ENCODE results near the gene SLC25A11.

The SLC25A11 gene

GRCh38 chr17:4895657-4896331 is 44.1 kb downstream of the SLC25A11 start:
- DNase-seq (ENCODE audit: low spot score) = no peak

DNA sequence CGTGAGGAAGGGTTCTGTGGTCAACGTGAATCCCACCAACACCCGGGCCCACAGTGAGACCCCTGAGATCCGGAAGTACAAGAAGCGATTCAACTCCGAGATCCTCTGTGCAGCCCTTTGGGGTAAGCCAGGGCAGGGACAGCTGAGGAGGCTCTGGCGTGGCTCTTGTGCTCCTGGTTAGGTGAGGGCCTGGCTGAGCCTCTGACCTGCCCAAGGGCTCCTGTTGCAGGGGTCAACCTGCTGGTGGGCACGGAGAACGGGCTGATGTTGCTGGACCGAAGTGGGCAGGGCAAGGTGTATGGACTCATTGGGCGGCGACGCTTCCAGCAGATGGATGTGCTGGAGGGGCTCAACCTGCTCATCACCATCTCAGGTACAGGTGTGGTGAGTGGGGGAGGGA is 44.7 kb downstream of the SLC25A11 start:
- DNase-seq (ENCODE audit: low spot score) = no peak

DNA sequence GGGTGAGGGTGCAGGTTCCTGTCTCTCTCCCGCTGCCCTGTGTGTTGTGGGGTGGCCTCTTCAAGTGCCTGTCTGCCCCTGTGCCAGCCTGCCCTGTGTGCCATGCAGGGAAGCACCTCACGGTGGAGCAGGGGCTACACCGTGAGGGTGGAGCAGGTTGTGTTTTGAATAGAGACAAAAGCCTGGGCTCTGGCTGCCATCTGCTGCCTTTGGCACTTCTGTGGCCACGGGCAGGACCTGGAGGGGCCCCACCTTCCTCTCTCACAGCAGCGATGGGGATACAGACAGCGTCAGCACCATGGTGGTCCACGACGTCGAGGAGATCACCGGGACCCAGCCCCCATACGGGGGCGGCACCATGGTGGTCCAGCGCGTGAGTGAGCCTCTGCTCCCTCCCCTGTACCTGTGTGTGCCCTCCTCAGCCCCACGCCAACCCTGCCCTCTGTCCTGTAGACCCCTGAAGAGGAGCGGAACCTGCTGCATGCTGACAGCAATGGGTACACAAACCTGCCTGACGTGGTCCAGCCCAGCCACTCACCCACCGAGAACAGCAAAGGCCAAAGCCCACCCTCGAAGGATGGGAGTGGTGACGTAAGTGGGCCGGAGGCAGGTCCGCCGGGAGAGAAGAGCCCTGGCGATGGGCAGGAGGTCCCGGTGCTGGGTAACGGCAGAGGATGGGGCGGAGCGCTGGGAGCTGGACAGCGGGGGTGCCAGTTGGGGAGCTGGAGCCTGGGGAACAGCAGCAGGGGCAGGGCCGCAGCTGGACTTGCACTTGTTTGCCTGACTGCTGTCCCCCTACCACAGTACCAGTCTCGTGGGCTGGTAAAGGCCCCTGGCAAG is 45.9 kb downstream of the SLC25A11 start:
- no peak for DNase-seq (ENCODE audit: low spot score)

DNA sequence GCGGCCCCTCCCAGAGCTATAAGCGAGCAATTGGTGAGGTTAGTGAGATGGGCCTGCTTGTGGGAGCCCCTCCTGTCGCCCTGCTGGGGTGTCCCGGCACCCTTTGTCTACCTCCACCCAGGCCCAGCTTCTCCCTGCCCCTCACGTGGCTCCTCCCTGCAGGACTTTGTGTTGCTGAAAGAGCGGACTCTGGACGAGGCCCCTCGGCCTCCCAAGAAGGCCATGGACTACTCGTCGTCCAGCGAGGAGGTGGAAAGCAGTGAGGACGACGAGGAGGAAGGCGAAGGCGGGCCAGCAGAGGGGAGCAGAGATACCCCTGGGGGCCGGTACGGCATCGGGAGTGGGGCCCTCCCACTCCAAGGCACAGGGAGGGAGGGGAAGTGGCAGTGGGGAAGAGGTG is 46.6 kb downstream of the SLC25A11 start:
- no peak for DNase-seq (ENCODE audit: low spot score)

DNA sequence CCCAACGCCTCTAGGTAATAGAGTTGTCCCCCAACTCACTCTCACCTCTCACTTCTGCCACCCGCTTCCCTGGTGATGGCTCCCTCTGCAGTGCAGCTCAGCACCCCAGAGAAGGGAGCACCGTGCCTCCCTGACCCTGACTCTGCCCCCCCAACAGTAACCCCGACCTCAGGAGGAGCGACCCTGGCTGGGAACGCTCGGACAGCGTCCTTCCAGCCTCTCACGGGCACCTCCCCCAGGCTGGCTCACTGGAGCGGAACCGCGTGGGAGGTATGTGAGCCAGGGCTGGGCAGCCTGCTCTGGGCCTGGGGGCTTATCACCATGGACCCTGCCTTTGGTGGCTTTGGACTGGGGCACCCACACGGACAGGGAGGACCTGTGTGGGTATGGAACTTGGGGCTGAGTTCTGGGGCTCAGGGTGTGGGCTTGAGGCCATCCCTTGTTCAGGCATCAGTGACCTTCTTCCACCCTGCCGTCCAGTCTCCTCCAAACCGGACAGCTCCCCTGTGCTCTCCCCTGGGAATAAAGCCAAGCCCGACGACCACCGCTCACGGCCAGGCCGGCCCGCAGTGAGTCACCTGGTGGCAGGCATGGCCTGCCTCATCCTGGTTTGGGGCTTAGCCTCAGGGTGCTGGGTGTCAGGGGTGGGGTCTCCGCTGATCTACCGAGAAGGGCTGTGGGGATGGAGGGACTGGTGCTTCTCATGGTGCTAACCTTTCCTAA is 47.2 kb downstream of the SLC25A11 start:
- DNase-seq (ENCODE audit: low spot score) = no peak

DNA sequence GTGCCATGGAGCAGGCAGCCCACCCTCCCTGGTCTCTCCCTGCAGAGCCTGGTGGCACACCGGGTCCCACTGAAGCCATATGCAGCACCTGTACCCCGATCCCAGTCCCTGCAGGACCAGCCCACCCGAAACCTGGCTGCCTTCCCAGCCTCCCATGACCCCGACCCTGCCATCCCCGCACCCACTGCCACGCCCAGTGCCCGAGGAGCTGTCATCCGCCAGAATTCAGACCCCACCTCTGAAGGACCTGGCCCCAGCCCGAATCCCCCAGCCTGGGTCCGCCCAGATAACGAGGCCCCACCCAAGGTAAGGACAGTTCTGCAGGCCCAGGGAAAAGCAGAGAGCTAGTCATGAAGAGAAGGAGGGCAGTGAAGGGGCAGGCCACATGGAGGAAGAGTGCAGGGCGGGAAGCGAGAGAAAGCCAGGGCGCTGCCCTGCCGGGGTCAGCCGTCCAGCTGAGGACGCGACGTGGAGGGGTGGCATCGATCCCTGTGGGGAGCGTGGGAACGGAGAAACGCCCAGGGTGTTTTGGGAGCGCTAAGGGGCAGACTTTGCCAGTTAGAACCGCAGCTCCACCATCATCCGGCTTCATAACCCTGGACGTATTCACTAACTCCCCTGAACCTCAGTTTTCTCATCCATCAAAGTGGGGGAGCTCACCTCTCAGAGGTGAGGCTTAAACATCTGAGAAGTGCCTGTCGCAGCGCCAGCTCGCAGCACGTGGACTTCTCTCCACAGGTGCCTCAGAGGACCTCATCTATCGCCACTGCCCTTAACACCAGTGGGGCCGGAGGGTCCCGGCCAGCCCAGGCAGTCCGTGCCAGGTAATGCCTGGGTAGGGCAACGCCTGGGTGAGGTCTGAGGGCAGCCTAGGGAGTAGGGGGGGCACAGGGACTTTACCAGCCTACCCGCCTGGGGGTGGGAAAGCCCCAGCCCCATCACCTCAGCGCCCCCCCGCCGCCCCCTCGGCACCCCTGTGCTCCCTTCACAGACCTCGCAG is 48.1 kb downstream of the SLC25A11 start:
- no peak for DNase-seq (ENCODE audit: low spot score)

GRCh38 chr17:4887581-4887980 is 52.3 kb downstream of the SLC25A11 start:
- DNase-seq (ENCODE audit: low spot score) = no peak

Measured in kidney capillary endothelial cell (primary cell).